Hepatocyte (in vitro differentiated cells): ENCODE data around the gene SERINC5. TPM values are rescaled to one million over a fixed set of nuclear protein-coding genes. Genes with fewer than 3 reads are reported as not detected.
"Not testable (repeated sequence)": the region's sequence is repeated elsewhere in the genome, so short reads cannot be mapped to it uniquely, and the experiment has no call there.

Source experiments
- DNase-seq: peaks from one replicate; pipeline ENCODE4 v3.0.0-alpha.2; 2016; ENCODE audit warnings: low spot score
- H2AFZ ChIP-seq: fragments of 200-600 bp; sonication (generic); 2 replicates; pipeline ENCODE4 v1.6.0; 2016; ENCODE audit warnings: antibody characterized with exemption, mild to moderate bottlenecking
- H3K27ac ChIP-seq: fragments of 200-600 bp; sonication (generic); 2 replicates; pipeline ENCODE4 v1.5.1; 2016; ENCODE audit warnings: mild to moderate bottlenecking
- H3K27me3 ChIP-seq: fragments of 200-600 bp; sonication (generic); 2 replicates; pipeline ENCODE4 v1.6.1; 2016
- H3K36me3 ChIP-seq: fragments of 200-600 bp; sonication (generic); replicated peaks from 2 replicates; pipeline ENCODE4 v1.5.1; 2016; ENCODE audit warnings: low read depth; ENCODE audit not compliant: insufficient read depth
- H3K4me1 ChIP-seq: fragments of 200-600 bp; sonication (generic); 2 replicates; pipeline ENCODE4 v1.5.1; 2016; ENCODE audit warnings: mild to moderate bottlenecking, moderate library complexity; ENCODE audit not compliant: insufficient read depth
- H3K4me2 ChIP-seq: fragments of 200-600 bp; sonication (generic); 2 replicates; pipeline ENCODE4 v1.6.0; 2016
- H3K4me3 ChIP-seq: fragments of 200-600 bp; sonication (generic); 2 replicates; pipeline ENCODE4 v1.5.1; 2016; ENCODE audit warnings: mild to moderate bottlenecking
- H3K79me2 ChIP-seq: fragments of 200-600 bp; sonication (generic); 2 replicates; pipeline ENCODE4 v1.6.0; 2017; ENCODE audit warnings: mild to moderate bottlenecking
- H3K9me2 ChIP-seq: fragments of 200-600 bp; sonication (generic); replicated peaks from 2 replicates; pipeline ENCODE4 v1.6.0; 2017; ENCODE audit warnings: mild to moderate bottlenecking; ENCODE audit not compliant: insufficient read depth
- H3K9me3 ChIP-seq: fragments of 200-600 bp; sonication (generic); 2 replicates; pipeline ENCODE4 v1.5.1; 2016; ENCODE audit warnings: low read depth, mild to moderate bottlenecking
- H4K20me1 ChIP-seq: fragments of 200-600 bp; sonication (generic); 2 replicates; pipeline ENCODE4 v1.6.0; 2016; ENCODE audit warnings: mild to moderate bottlenecking; ENCODE audit not compliant: insufficient read depth, poor library complexity, severe bottlenecking
- EZH2 ChIP-seq: fragments of 200-600 bp; sonication (generic); IDR thresholded peaks from 2 replicates; pipeline ENCODE4 v1.6.1; 2016; ENCODE audit warnings: antibody characterized with exemption, mild to moderate bottlenecking, borderline replicate concordance
- EZH2phosphoT487 ChIP-seq: fragments of 200-600 bp; sonication (generic); IDR thresholded peaks from one replicate; pipeline ENCODE4 v1.6.1; 2018; ENCODE audit warnings: antibody characterized with exemption, mild to moderate bottlenecking, low read depth, moderate library complexity; ENCODE audit not compliant: unreplicated experiment, severe bottlenecking
- WGBS: methylation state at CpG from one replicate; pipeline ENCODE4 v1.1.6; 2016; ENCODE audit warnings: low lambda C conversion rate; ENCODE audit errors: missing lambda C conversion rate; 5-methylcytosine and 5-hydroxymethylcytosine counted together
- polyA plus RNA-seq: library from polyadenylated mRNA; unstranded; fragments of >200 nt; fragmentation: Nextera tagmentation; extraction: Ambion mirVana; gene quantifications from 2 replicates; pipeline ENCODE4 v1.2.1, GENCODE V29; 2016
- total RNA-seq: library from RNA; depleted of rRNA; stranded (reverse); fragments of >200 nt; gene quantifications from 2 replicates; pipeline ENCODE4 v1.2.3, GENCODE V29; 2014
- TF ChIP-seq, protein P1 (sequence below): fragments of 200-600 bp; sonication (generic); IDR thresholded peaks from 2 replicates; pipeline ENCODE4 v1.5.1; 2016; ENCODE audit warnings: antibody characterized with exemption, mild to moderate bottlenecking; ENCODE audit not compliant: poor library complexity

Gene SERINC5
- 70.2 and 77.6 TPM in 2 replicates for total RNA-seq
- polyA plus RNA-seq = 19.3 and 21.7 TPM in 2 replicates

- peaks cover 16% of the 10 kb centered on the region for H4K20me1 ChIP-seq
- peak within 1 kb of the TSS; percentile 98 for H3K27ac ChIP-seq
- DNase-seq = peak; percentile 93
- H3K79me2 ChIP-seq = peaks cover 52% of the 10 kb centered on the region
- no peaks in the 10 kb centered on the region for H3K27me3 ChIP-seq
- H3K36me3 ChIP-seq = no peaks in the 10 kb centered on the region
- TF ChIP-seq EZH2 (no peak), EZH2phosphoT487 (no peak)
- TF ChIP-seq, protein P1, sequence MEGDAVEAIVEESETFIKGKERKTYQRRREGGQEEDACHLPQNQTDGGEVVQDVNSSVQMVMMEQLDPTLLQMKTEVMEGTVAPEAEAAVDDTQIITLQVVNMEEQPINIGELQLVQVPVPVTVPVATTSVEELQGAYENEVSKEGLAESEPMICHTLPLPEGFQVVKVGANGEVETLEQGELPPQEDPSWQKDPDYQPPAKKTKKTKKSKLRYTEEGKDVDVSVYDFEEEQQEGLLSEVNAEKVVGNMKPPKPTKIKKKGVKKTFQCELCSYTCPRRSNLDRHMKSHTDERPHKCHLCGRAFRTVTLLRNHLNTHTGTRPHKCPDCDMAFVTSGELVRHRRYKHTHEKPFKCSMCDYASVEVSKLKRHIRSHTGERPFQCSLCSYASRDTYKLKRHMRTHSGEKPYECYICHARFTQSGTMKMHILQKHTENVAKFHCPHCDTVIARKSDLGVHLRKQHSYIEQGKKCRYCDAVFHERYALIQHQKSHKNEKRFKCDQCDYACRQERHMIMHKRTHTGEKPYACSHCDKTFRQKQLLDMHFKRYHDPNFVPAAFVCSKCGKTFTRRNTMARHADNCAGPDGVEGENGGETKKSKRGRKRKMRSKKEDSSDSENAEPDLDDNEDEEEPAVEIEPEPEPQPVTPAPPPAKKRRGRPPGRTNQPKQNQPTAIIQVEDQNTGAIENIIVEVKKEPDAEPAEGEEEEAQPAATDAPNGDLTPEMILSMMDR = no peak
- no peaks in the 10 kb centered on the region for H3K9me2 ChIP-seq
- no peaks in the 10 kb centered on the region for H3K9me3 ChIP-seq
- H3K4me2 ChIP-seq = peak within 1 kb of the TSS; percentile 88
- peaks cover 31% of the 10 kb centered on the region for H3K4me1 ChIP-seq
- H3K4me3 ChIP-seq = peak within 1 kb of the TSS; percentile 76
- 1% methylated on average over 62 of the region's 87 CpGs for WGBS
- peak within 1 kb of the TSS; percentile 83 for H2AFZ ChIP-seq
These were observed at the start of gene SERINC5 for GRCh38 chr5:80255811-80256712. SERINC5 (minus strand) TSS chr5:80256048; CDS start chr5:80255922, 126 bp downstream.

GRCh38 chr5:80302636-80303035 is 46.8 kb upstream of the SERINC5 start:
- H3K9me3 ChIP-seq = no peaks in the 10 kb centered on the region
- no peak overlapping the region for H3K4me2 ChIP-seq
- H2AFZ ChIP-seq = no peak overlapping the region
- H3K27me3 ChIP-seq = no peaks in the 10 kb centered on the region
- H3K9me2 ChIP-seq = no peaks in the 10 kb centered on the region
- H3K4me1 ChIP-seq = no peaks in the 10 kb centered on the region
- no peaks in the 10 kb centered on the region for H4K20me1 ChIP-seq
- no peak for DNase-seq
- H3K27ac ChIP-seq = no peak overlapping the region
- no peaks in the 10 kb centered on the region for H3K79me2 ChIP-seq
- H3K36me3 ChIP-seq = no peaks in the 10 kb centered on the region
- no peak overlapping the region for H3K4me3 ChIP-seq
- no peak for TF ChIP-seq EZH2phosphoT487
- WGBS = 97% methylated on average over 11 of the region's 11 CpGs

DNA sequence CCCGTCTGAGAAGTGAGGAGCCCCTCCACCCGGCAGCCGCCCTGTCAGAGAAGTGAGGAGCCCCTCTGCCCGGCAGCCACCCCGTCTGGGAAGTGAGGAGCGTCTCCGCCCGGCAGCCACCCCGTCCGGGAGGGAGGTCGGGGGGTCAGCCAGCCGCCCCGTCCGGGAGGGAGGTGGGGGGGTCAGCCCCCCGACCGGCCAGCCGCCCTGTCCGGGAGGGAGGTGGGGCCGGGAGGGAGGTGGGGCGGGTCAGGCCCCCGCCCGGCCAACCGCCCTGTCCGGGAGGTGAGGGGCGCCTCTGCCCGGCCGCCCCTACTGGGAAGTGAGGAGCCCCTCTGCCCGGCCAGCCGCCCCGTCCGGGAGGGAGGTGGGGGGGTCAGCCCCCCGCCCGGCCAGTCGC is 45.5 kb upstream of the SERINC5 start:
- not testable (repeated sequence) for H3K9me2 ChIP-seq, DNase-seq, H3K4me1 ChIP-seq, H3K4me2 ChIP-seq, H2AFZ ChIP-seq, H3K36me3 ChIP-seq, H4K20me1 ChIP-seq, H3K79me2 ChIP-seq, H3K9me3 ChIP-seq, H3K27me3 ChIP-seq, H3K4me3 ChIP-seq, H3K27ac ChIP-seq
- no CpG with 5 or more reads among the region's 34 CpGs for WGBS

GRCh38 chr5:80300796-80301195 is 44.9 kb upstream of the SERINC5 start:
- not testable (repeated sequence) for H3K4me3 ChIP-seq, H2AFZ ChIP-seq, H4K20me1 ChIP-seq, H3K27me3 ChIP-seq, H3K9me3 ChIP-seq, H3K4me2 ChIP-seq, H3K4me1 ChIP-seq, H3K79me2 ChIP-seq, DNase-seq, H3K36me3 ChIP-seq, H3K9me2 ChIP-seq, H3K27ac ChIP-seq
- 97% methylated on average over 14 of the region's 27 CpGs for WGBS

DNA sequence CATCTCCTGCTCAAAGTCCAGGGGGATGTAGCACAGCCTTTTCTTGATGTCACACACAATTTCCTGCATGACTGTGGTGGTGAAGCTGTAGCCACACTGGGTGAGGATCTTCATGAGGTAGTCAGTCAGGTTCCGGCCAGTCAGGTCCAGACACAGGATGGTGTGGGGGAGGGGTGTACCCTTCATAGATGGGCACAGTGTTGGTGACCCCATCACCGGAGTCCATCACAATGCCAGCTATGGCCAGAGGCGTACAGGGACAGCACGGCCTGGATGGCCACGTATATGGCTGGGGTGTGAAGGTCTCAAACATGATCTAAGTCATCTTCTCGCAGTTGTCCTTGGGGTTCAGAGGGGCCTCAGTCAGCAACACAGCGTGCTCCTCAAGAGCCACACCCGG is 44.3 kb upstream of the SERINC5 start:
- no peak overlapping the region for H3K4me3 ChIP-seq
- no peaks in the 10 kb centered on the region for H3K27me3 ChIP-seq
- 86% methylated on average over 6 of the region's 8 CpGs for WGBS
- no peak for DNase-seq
- H3K36me3 ChIP-seq = no peaks in the 10 kb centered on the region
- H3K27ac ChIP-seq = no peak overlapping the region
- H3K4me1 ChIP-seq = no peaks in the 10 kb centered on the region
- no peaks in the 10 kb centered on the region for H4K20me1 ChIP-seq
- H3K9me3 ChIP-seq = no peaks in the 10 kb centered on the region
- H2AFZ ChIP-seq = no peak overlapping the region
- H3K4me2 ChIP-seq = no peak overlapping the region
- H3K79me2 ChIP-seq = no peaks in the 10 kb centered on the region
- TF ChIP-seq EZH2phosphoT487 = no peak
- TF ChIP-seq, protein P1 = no peak
- TF ChIP-seq EZH2 = no peak
- no peaks in the 10 kb centered on the region for H3K9me2 ChIP-seq
